ENCODE results near the gene VTI1A.

Gene VTI1A

GRCh38 chr10:112810711-112811151 lies 363.7 kb downstream of the VTI1A start:
- DNase-seq (ENCODE audit: low read depth in 3 of 3): no peak

GRCh38 chr10:112811741-112812551 lies 364.9 kb downstream of the VTI1A start:
- no peak for DNase-seq (ENCODE audit: low read depth in 3 of 3)

DNA sequence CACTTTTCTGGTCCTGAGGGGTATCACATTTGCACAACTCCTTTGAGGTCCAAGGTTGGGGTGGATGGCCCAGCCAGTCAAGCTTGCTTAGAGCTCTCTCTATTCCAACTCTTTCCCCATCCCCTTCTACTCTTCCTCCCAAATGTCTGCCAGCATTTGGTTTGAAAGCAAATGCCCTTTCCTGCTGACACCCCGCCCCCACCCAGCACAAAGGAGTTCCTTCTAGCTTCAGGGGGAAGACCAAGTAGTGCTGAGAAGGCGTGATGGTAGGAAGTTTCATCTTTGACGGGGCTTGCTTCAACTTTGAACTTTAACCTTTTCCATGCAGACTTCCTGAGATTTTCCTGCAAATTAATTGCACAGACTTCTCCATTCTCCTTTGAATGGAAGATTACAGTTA lies 365.6 kb downstream of the VTI1A start:
- DNase-seq (ENCODE audit: low read depth in 3 of 3): no peak

- no peak for DNase-seq (ENCODE audit: low read depth in 3 of 3)
Measured at GRCh38 chr10:112813866-112814591, 367.0 kb downstream of the VTI1A start.

DNA sequence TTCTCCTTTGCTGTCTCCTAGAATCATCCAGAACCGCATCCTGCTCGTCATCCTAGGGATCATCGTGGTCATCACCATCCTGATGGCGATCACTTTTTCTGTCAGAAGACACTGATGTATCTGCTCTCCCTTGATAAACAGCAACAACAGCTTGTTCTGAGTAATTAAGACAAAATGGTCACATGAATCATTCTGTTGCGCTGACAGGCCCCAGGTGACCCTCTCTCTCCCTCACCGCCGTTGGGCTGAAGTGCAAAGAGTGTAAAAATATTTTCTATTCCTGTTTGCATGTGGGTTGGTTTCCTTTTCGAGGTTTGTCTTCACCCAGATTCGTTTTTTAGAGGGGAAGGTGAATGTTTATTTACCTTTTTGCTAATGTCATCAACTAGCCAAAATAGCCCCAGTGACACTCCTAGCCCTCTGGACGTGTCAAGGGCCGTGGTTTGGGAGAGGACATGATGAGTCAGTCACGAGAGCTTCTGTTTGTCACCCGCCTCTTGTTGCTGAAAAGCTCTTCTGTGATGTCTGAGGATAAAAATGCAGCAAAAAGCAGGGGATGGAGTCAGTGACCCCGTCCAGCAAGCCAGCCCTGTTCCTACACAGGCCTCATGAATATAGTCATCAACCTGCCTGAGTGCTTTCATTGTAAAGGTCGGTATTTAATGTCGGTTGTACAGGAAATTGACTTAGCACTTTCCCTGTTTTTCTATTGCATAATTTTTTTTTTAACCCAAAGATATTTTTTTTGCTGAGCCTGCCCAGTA lies 368.4 kb downstream of the VTI1A start:
- DNase-seq (ENCODE audit: low read depth in 3 of 3): no peak

GRCh38 chr10:112816033-112816430 lies 369.0 kb downstream of the VTI1A start:
- no peak for DNase-seq (ENCODE audit: low read depth in 3 of 3)

- no peak for DNase-seq (ENCODE audit: low read depth in 3 of 3)
Measured at GRCh38 chr10:112816891-112817290, 369.9 kb downstream of the VTI1A start.

DNA sequence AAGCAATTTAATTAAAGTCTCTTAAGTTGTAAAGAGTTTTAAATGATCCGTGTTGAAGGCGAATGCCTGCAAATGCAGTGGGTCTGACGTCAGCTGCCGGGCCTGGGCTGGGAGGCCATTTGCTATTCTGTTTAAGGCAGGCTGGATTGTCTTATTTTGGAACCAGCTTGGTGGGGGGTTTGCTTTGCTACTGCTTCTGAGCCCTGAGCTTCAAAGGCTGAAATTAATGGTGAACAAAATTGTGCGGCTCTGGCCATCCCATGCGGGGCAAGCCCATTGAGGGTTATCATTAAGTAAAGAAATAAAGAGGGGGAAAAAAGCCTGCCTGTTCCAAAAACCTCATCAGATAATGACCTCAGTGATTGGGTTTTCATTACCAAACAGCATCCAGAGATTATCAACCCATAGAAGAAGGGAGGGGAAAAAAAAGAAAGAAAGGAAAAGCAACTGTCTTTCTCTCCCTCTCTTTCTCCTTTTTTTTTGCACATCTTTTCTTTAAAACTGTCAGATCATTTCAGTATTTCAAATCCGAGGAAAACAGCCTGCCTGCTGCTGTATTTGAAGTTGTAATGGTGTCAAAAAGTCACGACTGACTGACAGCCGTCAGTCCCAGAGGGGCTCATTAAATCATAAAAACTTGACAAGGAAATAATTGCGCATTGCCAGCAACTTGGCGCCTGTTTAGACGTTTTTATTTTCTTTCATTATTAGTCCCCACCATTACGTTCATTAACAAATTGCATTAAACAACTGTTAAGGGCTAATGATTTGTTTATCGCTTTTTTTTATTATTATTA lies 371.2 kb downstream of the VTI1A start:
- DNase-seq (ENCODE audit: low read depth in 3 of 3): no peak

- DNase-seq (ENCODE audit: low read depth in 3 of 3): no peak
Measured at GRCh38 chr10:112819231-112819630, 372.2 kb downstream of the VTI1A start.

DNA sequence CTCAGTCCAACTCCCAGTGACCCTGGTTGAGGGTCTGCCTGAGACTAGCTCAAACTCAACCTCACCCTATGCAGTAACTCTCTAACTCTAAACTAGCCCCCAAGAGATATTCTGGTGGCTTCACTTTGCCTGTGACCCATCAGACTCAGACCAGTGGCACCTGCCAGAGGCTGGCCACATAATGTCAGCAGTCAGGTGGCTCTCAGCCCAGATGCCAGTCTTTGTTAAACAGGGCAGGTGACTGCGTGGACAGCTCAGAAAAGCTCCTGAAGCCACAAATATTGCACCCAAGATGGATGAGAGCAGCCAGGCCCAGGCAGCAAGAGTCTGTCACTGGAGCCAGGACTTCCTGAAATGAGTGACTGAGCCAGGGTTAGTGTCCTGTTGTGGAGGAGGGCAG lies 373.3 kb downstream of the VTI1A start:
- DNase-seq (ENCODE audit: low read depth in 3 of 3): no peak

- DNase-seq (ENCODE audit: low read depth in 3 of 3): no peak
Measured at GRCh38 chr10:112821038-112821437, 374.0 kb downstream of the VTI1A start.

DNA sequence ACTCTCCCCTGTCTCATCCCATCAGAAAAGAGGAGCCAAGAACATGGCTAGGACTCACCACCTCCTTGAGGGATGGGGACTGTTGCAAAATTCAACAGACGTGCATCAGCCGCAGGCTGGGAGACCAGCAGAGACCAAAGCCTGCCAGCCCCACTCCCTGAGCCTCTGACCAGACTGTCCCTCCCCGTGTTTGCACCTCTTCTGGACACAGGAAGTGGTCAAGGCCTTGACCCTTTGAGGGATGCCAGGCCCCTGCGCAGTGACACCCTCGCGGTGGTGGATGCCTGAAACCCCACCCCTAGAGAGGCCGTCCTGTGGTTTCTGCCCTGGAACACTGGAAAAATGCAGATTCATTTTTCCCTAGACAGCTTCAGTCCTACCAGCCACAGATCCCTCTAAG lies 374.6 kb downstream of the VTI1A start:
- DNase-seq (ENCODE audit: low read depth in 3 of 3): no peak

DNA sequence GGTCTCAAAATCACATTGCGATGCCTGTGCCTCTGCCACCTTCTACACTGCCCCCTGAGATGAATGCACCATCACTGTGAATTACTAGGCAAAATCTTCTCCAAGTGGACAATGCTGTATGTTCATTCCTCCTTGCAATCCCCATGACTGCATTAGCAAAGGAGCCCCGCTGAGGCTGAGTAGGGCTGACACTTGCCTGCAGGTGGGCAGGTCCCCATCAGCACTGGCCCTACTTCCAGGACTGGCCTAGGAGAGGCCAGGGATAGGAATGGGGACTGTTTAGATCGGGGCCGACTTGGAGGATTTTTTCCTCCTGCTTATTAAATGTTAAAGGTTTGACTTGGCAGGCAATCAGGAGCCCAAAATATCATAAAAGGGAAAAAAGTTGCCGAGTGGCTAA lies 376.0 kb downstream of the VTI1A start:
- DNase-seq (ENCODE audit: low read depth in 3 of 3): no peak

GRCh38 chr10:112823604-112824003 lies 376.6 kb downstream of the VTI1A start:
- DNase-seq (ENCODE audit: low read depth in 3 of 3): no peak

- DNase-seq (ENCODE audit: low read depth in 3 of 3): no peak
Measured at GRCh38 chr10:112826018-112826697, 379.1 kb downstream of the VTI1A start.

DNA sequence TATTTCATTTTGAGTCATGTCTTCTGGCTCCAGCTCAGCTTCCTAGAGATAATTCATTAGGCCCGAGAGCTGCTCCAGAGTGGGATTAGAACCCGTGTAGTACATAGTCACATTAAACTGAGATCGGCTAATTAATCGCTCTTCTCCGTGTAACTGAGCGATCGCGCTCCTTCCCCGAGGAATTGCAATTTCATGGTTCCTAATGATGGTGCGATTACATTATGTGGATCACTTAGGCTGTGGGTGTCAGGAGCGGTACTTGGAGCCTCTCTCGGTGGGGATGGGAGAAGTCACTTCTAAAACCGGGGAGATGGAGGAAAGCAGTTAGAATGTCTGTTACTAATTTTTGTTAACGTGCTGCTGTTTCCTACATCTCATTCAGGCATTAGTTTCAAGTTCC lies 380.1 kb downstream of the VTI1A start:
- no peak for DNase-seq (ENCODE audit: low read depth in 3 of 3)

DNA sequence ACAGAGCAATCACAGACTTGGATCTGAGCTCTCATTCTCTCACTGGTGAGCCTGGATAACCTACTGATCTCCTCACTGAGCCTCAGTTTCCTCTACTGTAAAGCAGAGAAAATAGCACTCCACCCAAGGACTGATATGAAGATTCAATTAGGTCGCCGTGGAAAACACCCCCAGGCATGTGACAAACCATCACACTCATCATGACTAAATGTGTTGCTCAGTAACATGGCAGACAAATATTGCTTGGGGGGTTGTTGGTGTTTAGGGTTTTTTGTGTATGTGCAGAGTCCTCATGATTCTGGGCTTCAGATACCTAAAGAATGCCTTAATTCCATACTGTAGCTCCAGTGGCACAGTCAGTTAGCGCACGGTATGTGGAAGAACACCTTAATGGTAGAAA lies 380.9 kb downstream of the VTI1A start:
- DNase-seq (ENCODE audit: low read depth in 3 of 3): no peak

DNA sequence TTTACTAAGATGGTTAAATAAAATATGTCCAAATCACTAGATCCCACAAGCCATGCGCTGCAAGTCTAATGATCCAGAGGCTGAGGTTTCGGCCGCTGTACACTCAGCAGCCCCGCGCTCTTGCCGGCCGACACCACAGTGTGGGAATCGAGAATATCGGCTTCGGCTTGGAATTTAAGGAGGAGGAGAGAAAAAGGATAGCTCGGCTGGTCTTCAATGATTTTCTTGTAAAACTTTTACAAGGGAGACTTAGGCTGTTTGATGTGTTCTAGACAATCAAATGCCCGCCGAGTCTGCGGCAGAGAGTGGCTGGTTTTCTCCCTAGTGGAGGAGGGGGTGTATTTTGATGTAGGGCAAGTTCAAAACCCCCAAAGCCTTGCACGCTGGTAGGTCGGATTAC lies 384.8 kb downstream of the VTI1A start:
- no peak for DNase-seq (ENCODE audit: low read depth in 3 of 3)

DNA sequence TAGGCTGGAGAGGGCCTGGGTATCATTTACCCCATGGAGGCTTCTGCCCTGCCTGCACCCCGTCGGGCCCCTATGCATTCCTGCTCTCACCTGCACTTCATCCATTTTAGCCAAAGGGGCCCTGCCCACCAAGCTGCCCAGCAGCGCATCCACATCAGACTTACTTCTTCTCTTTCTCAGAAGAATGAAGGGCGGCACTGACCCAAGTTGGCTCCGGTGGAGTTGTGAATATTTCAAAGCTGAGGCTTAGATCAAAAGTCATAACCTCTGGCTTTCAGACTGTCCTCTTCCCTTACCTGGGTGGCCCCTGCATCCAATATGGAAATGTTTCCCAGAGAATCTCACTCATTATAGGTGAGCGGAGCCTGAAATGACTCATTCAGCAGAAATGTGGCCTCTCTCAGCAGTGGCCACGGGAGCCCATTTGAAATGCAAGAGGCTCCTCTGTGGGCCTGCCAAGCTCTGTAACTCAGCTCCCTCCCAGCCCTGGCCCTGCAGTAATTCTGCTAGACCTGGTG lies 385.4 kb downstream of the VTI1A start:
- no peak for DNase-seq (ENCODE audit: low read depth in 3 of 3)

- no peak for DNase-seq (ENCODE audit: low read depth in 3 of 3)
Measured at GRCh38 chr10:112832959-112833358, 385.9 kb downstream of the VTI1A start.

GRCh38 chr10:112834751-112835181 lies 387.8 kb downstream of the VTI1A start:
- DNase-seq (ENCODE audit: low read depth in 3 of 3): no peak
